ENCODE measurements around the gene ZC3H12A.

- TF ChIP-seq POLR2AphosphoS5 (IDR thresholded peaks at IDR 0.05) (no peak), POLR2A (IDR thresholded peaks at IDR 0.05) (no peak), CTCF (IDR thresholded peaks at IDR 0.05) (no peak), EP300 (IDR thresholded peaks at IDR 0.05) (no peak)
These were observed 34.8 kb downstream of the ZC3H12A start for GRCh38 chr1:37509181-37509580.
